ENCODE measurements around the gene MCC. TPM values are rescaled to one million over a fixed set of nuclear protein-coding genes. Genes with fewer than 3 reads are reported as not detected.

The MCC gene
- total and polyA plus RNA-seq, 2 donors (not counting 1 experiment from before 2014, with no cell fraction given), result 0.09 to 0.32 TPM

GRCh38 chr5:113330533-113331208 lies 157.6 kb downstream of the MCC start:
- POLR2A ChIA-PET, result no interaction called here
- Histone ChIP-seq H3K27ac (ENCODE audit: low read length in 2 of 2) (no peak overlapping the region), H3K36me3 (replicated peaks in 1 of 2; ENCODE audit: control extremely low read depth in 1 of 2, control insufficient read depth in 1 of 2, extremely low read depth in 1 of 2, insufficient read depth in 2 of 2, low read length in 1 of 2) (no peaks in the 10 kb centered on the region), H3K9me3 (ENCODE audit: control extremely low read depth in 1 of 3, control insufficient read depth in 2 of 3, insufficient read depth in 1 of 3, low read length in 2 of 3) (no peaks in the 10 kb centered on the region), H4K20me1 (ENCODE audit: control insufficient read depth, insufficient read depth, low read length, poor library complexity, severe bottlenecking) (no peaks in the 10 kb centered on the region), H3K9ac (ENCODE audit: low read length) (peak overlapping the region; percentile 33), H3K4me1 (ENCODE audit: control insufficient read depth in 2 of 2, insufficient read depth in 2 of 2, low read length in 2 of 2) (peaks cover 0 to 6% of the 10 kb centered on the region in 2 donors), H3K79me2 (ENCODE audit: control insufficient read depth, insufficient read depth, low read length) (no peaks in the 10 kb centered on the region), H3K27me3 (replicated peaks in 1 of 4; ENCODE audit: control extremely low read depth in 1 of 4, control insufficient read depth in 3 of 4, insufficient read depth in 4 of 4, low read length in 3 of 4) (no peaks in the 10 kb centered on the region), H3K4me3 (ENCODE audit: control extremely low read depth in 1 of 5, extremely low read depth in 1 of 5, insufficient read depth in 1 of 5, low read depth in 2 of 5, low read length in 4 of 5) (peak overlapping the region in 1 of 5 experiments; percentile 27), H3K4me2 (replicated peaks; ENCODE audit: low read depth, low read length, poor library complexity, severe bottlenecking) (peak overlapping the region; percentile 60), H2AFZ (ENCODE audit: insufficient read depth, low read depth, low read length, poor library complexity, severe bottlenecking) (peak overlapping the region; percentile 60)
- Mint-ChIP-seq H3K4me3 (no peak overlapping the region), H3K9me3 (ENCODE audit: insufficient read depth) (no peaks in the 10 kb centered on the region), H3K27me3 (peaks cover 6% of the 10 kb centered on the region), H3K27ac (no peak overlapping the region), H3K4me1 (peaks cover 5% of the 10 kb centered on the region)
- DNase-seq (peak; percentile 43), ATAC-seq (ENCODE audit: low read depth) (peak; percentile 43)
- 0% methylated on average over 1 of the region's 4 CpGs for WGBS (ENCODE audit: insufficient coverage)
- CTCF ChIA-PET, result interaction anchor here (1.0 to 4.6 kb wide), 2 partner anchors 12 to 335 kb away, joined by 4 to 45 read pairs; no protein-coding TSS in a partner anchor
- TF ChIP-seq CTCF (IDR thresholded peaks at IDR 0.05) (peak; percentile 34), EZH2 (IDR thresholded peaks at IDR 0.05; ENCODE audit: borderline replicate concordance, insufficient read depth, low read depth, low read length, poor library complexity, severe bottlenecking) (no peak)
- intact Hi-C loops (cut with micrococcal nuclease), result loop anchor here (10.0 kb wide), 1 partner anchor 776 kb away; no protein-coding TSS in a partner anchor

DNA sequence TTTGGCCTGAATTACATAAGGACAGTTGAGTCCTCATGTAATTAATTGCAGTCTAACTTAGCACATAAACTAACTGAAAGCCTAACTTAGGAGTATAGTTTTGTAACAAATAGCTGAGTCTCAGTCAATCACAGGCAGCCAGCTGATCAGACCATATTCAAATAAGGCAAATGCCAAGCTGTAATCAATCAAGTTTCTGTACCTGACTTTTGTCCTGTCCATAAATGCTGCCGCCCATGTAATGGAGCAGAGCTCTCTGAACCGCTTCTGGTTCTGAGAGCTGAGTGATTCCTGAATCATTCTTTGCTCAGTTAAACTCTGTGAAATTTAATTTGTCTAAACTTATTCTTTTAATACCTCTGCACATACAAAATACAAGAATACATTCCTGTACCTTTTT lies 158.3 kb downstream of the MCC start:
- DNase-seq (no peak), ATAC-seq (ENCODE audit: low read depth) (no peak)
- Mint-ChIP-seq H3K4me3 (no peak overlapping the region), H3K9me3 (ENCODE audit: insufficient read depth) (no peaks in the 10 kb centered on the region), H3K4me1 (peaks cover 5% of the 10 kb centered on the region), H3K27me3 (peaks cover 4% of the 10 kb centered on the region), H3K27ac (no peak overlapping the region)
- CTCF ChIA-PET, result interaction anchor here (1.0 to 4.6 kb wide), 2 partner anchors 12 to 334 kb away, joined by 4 to 45 read pairs; no protein-coding TSS in a partner anchor
- intact Hi-C loops (cut with micrococcal nuclease), result loop anchor here (10.0 kb wide), 1 partner anchor 775 kb away; no protein-coding TSS in a partner anchor
- WGBS (ENCODE audit: insufficient coverage), result 0% methylated on average over 1 of the region's 2 CpGs
- no peak overlapping the region for H3K4me2 ChIP-seq (replicated peaks; ENCODE audit: low read depth, low read length, poor library complexity, severe bottlenecking)
- TF ChIP-seq EZH2 (IDR thresholded peaks at IDR 0.05; ENCODE audit: borderline replicate concordance, insufficient read depth, low read depth, low read length, poor library complexity, severe bottlenecking) (no peak), CTCF (IDR thresholded peaks at IDR 0.05) (no peak)
- H3K4me1 ChIP-seq (ENCODE audit: control insufficient read depth in 2 of 2, insufficient read depth in 2 of 2, low read length in 2 of 2), result peaks cover 0 to 6% of the 10 kb centered on the region in 2 donors
- no peak overlapping the region for H3K27ac ChIP-seq (ENCODE audit: low read length in 2 of 2)
- POLR2A ChIA-PET, result no interaction called here
- no peaks in the 10 kb centered on the region for H3K27me3 ChIP-seq (replicated peaks in 1 of 4; ENCODE audit: control extremely low read depth in 1 of 4, control insufficient read depth in 3 of 4, insufficient read depth in 4 of 4, low read length in 3 of 4)
- no peaks in the 10 kb centered on the region for H3K79me2 ChIP-seq (ENCODE audit: control insufficient read depth, insufficient read depth, low read length)
- peak overlapping the region; percentile 60 for H2AFZ ChIP-seq (ENCODE audit: insufficient read depth, low read depth, low read length, poor library complexity, severe bottlenecking)
- no peaks in the 10 kb centered on the region for H3K9me3 ChIP-seq (ENCODE audit: control extremely low read depth in 1 of 3, control insufficient read depth in 2 of 3, insufficient read depth in 1 of 3, low read length in 2 of 3)
- H3K4me3 ChIP-seq (ENCODE audit: control extremely low read depth in 1 of 5, extremely low read depth in 1 of 5, insufficient read depth in 1 of 5, low read depth in 2 of 5, low read length in 4 of 5), result no peak overlapping the region
- no peaks in the 10 kb centered on the region for H3K36me3 ChIP-seq (replicated peaks in 1 of 2; ENCODE audit: control extremely low read depth in 1 of 2, control insufficient read depth in 1 of 2, extremely low read depth in 1 of 2, insufficient read depth in 2 of 2, low read length in 1 of 2)
- no peak overlapping the region for H3K9ac ChIP-seq (ENCODE audit: low read length)
- H4K20me1 ChIP-seq (ENCODE audit: control insufficient read depth, insufficient read depth, low read length, poor library complexity, severe bottlenecking), result no peaks in the 10 kb centered on the region

All from B cell (primary cell).